ENCODE data around the gene ASTN1. TPM values are rescaled to one million over a fixed set of nuclear protein-coding genes. Genes with fewer than 3 reads are reported as not detected.

ASTN1 gene
- total RNA-seq, 1 experiment from 2014 or later = 0.05 TPM

DNA sequence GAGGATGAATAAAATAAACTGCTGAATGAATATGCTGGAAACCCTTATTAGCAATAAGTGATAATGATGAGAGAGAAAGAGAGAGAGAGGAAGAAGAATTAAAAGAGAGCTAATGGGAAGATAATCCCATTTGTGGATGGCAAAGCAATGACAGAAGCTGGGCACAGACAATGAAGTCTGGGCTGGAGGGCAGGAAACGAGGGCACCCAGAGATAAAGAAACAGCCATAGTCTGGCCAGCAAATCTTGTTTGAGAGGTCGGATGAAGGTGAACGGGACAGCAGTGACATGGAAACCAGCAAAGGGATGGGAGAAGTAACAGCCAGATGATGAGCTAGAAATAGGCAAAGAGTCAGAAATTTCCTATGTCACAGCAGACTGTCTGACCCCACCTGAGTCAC is 155.9 kb downstream of the ASTN1 start:
- H3K27me3 ChIP-seq (ENCODE audit: control insufficient read depth, insufficient read depth, low read length) = no peaks in the 10 kb centered on the region
- ATAC-seq (no peak), DNase-seq (ENCODE audit: low read depth, low spot score) (no peak)
- no peak overlapping the region for H3K27ac ChIP-seq (ENCODE audit: low read length)
- POLR2A ChIA-PET = no interaction called here
- H3K4me3 ChIP-seq (ENCODE audit: low read depth in 2 of 2, low read length in 2 of 2) = no peak overlapping the region
- in situ Hi-C loops (cut with HindIII; ENCODE audit: low pct_unique_long_range_greater_than_20kb, low sequenced_read_pairs) = no loop called here
- no peaks in the 10 kb centered on the region for H3K9me3 ChIP-seq (ENCODE audit: control insufficient read depth, insufficient read depth, low read depth, low read length)
- TF ChIP-seq POLR2AphosphoS5 (IDR thresholded peaks at IDR 0.05; ENCODE audit: low read depth, low read length) (no peak), TCF7L2 (IDR thresholded peaks at IDR 0.05; ENCODE audit: low read depth, low read length) (no peak), SIN3A (IDR thresholded peaks at IDR 0.05; ENCODE audit: borderline replicate concordance, insufficient read depth, low read depth, low read length) (no peak)
- TF ChIP-seq, protein P1, sequence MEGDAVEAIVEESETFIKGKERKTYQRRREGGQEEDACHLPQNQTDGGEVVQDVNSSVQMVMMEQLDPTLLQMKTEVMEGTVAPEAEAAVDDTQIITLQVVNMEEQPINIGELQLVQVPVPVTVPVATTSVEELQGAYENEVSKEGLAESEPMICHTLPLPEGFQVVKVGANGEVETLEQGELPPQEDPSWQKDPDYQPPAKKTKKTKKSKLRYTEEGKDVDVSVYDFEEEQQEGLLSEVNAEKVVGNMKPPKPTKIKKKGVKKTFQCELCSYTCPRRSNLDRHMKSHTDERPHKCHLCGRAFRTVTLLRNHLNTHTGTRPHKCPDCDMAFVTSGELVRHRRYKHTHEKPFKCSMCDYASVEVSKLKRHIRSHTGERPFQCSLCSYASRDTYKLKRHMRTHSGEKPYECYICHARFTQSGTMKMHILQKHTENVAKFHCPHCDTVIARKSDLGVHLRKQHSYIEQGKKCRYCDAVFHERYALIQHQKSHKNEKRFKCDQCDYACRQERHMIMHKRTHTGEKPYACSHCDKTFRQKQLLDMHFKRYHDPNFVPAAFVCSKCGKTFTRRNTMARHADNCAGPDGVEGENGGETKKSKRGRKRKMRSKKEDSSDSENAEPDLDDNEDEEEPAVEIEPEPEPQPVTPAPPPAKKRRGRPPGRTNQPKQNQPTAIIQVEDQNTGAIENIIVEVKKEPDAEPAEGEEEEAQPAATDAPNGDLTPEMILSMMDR (IDR thresholded peaks at IDR 0.05) = no peak
- TF ChIP-seq, protein P2, sequence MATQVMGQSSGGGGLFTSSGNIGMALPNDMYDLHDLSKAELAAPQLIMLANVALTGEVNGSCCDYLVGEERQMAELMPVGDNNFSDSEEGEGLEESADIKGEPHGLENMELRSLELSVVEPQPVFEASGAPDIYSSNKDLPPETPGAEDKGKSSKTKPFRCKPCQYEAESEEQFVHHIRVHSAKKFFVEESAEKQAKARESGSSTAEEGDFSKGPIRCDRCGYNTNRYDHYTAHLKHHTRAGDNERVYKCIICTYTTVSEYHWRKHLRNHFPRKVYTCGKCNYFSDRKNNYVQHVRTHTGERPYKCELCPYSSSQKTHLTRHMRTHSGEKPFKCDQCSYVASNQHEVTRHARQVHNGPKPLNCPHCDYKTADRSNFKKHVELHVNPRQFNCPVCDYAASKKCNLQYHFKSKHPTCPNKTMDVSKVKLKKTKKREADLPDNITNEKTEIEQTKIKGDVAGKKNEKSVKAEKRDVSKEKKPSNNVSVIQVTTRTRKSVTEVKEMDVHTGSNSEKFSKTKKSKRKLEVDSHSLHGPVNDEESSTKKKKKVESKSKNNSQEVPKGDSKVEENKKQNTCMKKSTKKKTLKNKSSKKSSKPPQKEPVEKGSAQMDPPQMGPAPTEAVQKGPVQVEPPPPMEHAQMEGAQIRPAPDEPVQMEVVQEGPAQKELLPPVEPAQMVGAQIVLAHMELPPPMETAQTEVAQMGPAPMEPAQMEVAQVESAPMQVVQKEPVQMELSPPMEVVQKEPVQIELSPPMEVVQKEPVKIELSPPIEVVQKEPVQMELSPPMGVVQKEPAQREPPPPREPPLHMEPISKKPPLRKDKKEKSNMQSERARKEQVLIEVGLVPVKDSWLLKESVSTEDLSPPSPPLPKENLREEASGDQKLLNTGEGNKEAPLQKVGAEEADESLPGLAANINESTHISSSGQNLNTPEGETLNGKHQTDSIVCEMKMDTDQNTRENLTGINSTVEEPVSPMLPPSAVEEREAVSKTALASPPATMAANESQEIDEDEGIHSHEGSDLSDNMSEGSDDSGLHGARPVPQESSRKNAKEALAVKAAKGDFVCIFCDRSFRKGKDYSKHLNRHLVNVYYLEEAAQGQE (IDR thresholded peaks at IDR 0.05; ENCODE audit: insufficient read depth in 1 of 2, low read depth in 2 of 2, low read length in 1 of 2) = no peak
- CTCF ChIA-PET = no interaction called here
- intact Hi-C loops (cut with micrococcal nuclease; ENCODE audit: unreplicated experiment) = no loop called here
- no peaks in the 10 kb centered on the region for H3K4me1 ChIP-seq (ENCODE audit: control insufficient read depth, insufficient read depth, low read length)
- BruUV-seq (replicated peaks) = no TSS peak
- no peaks in the 10 kb centered on the region for H3K36me3 ChIP-seq (ENCODE audit: control insufficient read depth, insufficient read depth, low read length)

DNA sequence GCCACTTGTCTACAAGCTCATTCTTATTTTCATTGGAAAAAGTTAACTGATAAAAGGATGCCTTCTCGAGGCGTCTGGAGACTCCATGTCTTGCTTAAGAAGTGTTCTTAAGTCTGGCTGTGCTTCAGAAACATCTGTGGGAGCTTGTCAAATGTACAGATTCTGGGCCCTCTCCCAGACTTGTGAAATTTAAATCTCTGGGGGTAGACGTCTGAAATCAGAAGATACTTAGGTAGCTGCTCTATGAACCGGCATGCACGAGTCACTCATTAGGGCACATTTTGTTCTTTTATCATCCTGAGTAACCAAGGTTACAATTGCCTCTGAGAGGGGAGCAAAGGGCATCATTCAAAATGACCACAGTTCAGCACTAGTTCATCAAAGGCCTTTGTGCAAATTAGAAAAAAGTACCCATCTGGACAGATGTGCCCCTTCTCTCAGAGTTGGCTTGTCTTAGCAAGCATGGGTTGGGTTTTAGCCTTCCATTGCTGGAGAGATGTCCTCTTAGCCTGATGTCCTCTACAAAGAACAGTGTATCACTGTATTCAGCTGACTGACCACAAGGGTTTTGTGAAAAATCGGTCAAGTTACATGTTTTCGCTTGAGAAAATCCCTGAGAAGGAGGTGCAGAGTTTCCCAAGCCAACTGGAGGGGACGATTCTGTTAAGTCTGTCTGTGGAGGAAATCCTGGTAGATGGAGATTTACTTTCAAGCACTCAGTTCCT is 156.9 kb downstream of the ASTN1 start:
- Histone ChIP-seq H3K9me3 (ENCODE audit: control insufficient read depth, insufficient read depth, low read depth, low read length) (no peaks in the 10 kb centered on the region), H3K36me3 (ENCODE audit: control insufficient read depth, insufficient read depth, low read length) (no peaks in the 10 kb centered on the region), H3K4me1 (ENCODE audit: control insufficient read depth, insufficient read depth, low read length) (no peaks in the 10 kb centered on the region), H3K27ac (ENCODE audit: low read length) (no peak overlapping the region), H3K27me3 (ENCODE audit: control insufficient read depth, insufficient read depth, low read length) (no peaks in the 10 kb centered on the region), H3K4me3 (ENCODE audit: low read depth in 2 of 2, low read length in 2 of 2) (no peak overlapping the region)
- ATAC-seq (no peak), DNase-seq (ENCODE audit: low read depth, low spot score) (no peak)
- POLR2A ChIA-PET = no interaction called here
- in situ Hi-C loops (cut with HindIII; ENCODE audit: low pct_unique_long_range_greater_than_20kb, low sequenced_read_pairs) = no loop called here
- BruUV-seq (replicated peaks) = no TSS peak
- intact Hi-C loops (cut with micrococcal nuclease; ENCODE audit: unreplicated experiment) = no loop called here
- TF ChIP-seq, protein P2 (IDR thresholded peaks at IDR 0.05; ENCODE audit: insufficient read depth in 1 of 2, low read depth in 2 of 2, low read length in 1 of 2) = no peak
- TF ChIP-seq, protein P1 (IDR thresholded peaks at IDR 0.05) = no peak
- TF ChIP-seq POLR2AphosphoS5 (IDR thresholded peaks at IDR 0.05; ENCODE audit: low read depth, low read length) (no peak), TCF7L2 (IDR thresholded peaks at IDR 0.05; ENCODE audit: low read depth, low read length) (no peak), SIN3A (IDR thresholded peaks at IDR 0.05; ENCODE audit: borderline replicate concordance, insufficient read depth, low read depth, low read length) (no peak)
- CTCF ChIA-PET = no interaction called here

Data from Panc1 (cell line).